ENCODE measurements around the gene PRPF31.
A peak's percentile ranks its signal among the peaks of the same experiment; 100 is the strongest.
"Not testable (repeated sequence)": the region's sequence is repeated elsewhere in the genome, so short reads cannot be mapped to it uniquely, and the experiment has no call there.

The PRPF31 gene

DNA sequence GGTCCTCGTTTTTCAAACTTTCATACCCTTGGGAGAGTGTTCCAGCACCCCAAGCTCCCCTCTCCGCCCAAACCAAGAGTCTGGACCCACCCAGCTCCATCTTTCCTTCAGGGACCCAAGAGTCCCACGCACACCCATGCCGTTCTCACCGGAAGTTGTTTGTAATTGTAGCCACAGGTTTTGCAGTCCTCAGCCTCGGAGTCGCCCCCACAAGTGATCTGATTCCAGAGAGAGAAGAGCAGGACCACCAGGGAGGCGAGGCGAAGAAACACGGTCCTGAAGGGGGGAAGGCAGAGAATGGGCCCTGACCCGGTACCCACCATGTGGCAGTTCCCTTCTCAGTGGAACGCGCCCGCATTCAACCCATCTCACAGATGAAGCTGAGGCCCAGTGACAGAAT lies 47.3 kb downstream of the PRPF31 start:
- DNase-seq (ENCODE audit: low read depth): no peak

GRCh38 chr19:54164369-54165068 lies 49.0 kb downstream of the PRPF31 start:
- DNase-seq (ENCODE audit: low read depth): peak; percentile 31

- no peak for DNase-seq (ENCODE audit: low read depth)
Observed at GRCh38 chr19:54165222-54165621, 49.7 kb downstream of the PRPF31 start.

DNA sequence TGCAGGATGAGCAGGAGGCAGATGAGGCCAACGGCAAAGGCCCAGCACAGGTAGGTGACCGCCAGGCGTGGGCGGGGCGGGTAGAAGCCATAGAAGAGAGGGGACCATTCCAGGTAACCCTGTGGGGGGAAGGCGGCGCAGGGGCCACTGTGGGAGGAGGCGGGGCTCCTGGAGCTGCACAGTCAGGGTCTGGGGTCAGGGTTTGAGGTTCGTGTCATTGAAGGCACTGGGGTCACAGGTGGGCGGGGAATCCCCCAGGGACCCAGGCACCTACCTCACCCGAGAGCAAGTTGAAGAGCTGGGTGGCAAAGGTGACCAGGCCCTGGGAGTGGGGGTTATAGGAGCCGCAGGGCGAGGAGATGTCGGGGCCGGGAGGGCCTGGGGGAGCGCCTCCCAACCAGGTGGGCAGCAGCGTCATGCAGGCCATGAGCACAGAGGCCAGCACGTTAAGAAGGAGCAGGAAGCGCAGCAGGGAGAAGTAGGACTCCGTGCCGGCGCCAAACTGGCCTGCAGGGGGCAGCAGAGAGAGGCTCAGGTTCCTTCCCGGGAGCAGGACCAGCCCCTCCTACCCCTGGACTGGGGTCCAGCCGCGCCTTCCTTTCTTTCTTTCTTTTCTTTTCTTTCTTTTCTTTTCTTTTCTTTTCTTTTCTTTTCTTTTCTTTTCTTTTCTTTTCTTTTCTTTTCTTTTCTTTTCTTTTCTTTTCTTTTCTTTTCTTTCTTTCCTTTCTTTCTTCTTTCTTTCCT lies 52.8 kb downstream of the PRPF31 start:
- DNase-seq (ENCODE audit: low read depth): peak; percentile 75

DNA sequence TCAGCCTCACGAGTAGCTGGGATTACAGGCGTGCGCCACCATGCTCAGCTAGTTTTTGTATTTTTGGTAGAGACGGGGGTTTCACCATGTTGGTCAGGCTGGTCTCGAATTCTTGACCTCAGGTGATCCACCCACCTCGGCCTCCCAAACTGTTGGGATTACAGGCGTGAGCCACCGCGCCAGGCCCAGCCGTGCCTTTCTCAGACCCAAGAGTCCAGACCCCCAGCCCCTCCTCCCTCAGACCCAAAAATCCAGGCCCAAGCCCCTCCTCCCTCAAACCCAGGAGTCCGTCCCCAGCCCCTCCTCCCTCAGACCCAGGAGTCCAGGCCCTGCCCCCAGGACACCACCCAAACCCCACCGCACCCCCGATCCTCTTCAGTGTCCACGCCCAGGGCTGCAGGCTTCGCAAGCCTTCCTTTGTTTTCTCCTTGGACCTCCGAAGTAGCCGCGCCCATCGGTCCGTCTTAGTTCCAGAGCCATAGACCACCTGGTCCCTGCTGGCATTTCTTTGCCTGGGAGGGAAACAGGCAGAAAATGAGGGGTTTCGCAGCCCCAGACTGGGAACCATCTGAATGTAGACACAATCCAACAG lies 53.7 kb downstream of the PRPF31 start:
- no peak for DNase-seq (ENCODE audit: low read depth)

- DNase-seq (ENCODE audit: low read depth): not testable (repeated sequence)
Observed at GRCh38 chr19:54171736-54172431, 56.3 kb downstream of the PRPF31 start.

DNA sequence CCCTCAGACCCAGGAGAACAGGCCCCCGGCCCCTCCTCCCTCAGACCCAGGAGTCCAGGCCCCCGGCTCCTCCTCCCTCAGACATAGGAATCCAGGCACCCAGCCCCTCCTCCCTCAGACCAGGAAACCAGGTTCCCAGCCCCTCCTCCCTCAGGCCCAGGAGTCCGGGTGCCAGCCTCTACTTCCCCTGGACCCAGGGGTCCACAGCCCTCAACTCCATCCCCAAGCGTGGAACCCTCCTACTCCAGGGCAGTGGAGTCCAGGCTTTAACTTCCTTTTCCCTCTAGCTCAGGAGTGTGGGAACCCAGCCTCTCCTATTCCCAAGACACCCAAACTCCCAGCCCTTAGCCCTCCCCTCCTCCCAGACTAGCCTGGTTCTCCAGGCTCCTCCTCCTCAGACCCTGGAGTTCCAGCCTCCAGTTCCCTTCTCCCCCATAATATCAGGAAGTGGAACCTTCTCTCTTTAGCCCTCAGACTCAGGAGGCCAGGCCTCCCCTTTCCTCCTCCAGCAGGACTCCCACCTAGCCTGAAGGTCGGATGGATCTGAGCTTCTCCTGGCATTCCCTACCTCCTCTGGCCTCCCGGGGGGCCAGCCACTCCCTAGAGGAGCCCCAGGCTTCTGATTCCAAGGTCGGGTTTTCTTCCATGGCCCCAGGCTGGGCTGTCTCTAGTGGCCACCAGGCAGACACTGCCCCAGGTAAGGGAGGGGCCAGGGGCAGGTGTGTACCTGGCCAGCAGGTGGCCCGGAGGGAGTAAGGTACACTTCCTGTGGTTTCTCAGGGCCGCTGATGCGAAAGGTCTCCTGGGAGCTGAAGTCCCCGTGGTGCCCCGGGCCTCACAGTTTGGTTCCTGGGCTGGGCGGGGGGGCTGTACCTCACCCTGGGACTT lies 57.2 kb downstream of the PRPF31 start, which contains the start of gene TMC4:
TSS of gene TMC4 (minus strand) at position 690 of the 888 bp plus-strand sequence. CDS start at position 647, 43 bp downstream.
- DNase-seq (ENCODE audit: low read depth): no peak

DNA sequence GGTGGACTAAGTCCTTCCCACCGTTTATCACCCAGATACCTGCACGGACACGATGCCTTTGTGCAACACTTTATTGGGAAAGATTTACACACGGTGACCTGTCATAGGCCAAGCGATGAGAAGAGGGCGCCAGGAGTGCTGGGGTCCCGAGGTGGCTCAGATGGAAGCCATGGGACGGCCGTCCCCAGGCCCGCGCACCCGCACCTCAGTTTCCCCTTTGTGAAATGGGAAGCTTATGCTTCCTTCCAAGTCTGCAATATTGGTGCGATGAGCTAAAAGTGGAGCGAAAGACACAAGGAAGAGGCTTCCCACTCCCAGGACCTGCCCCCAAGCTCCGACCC lies 57.8 kb downstream of the PRPF31 start:
- DNase-seq (ENCODE audit: low read depth): no peak

- no peak for DNase-seq (ENCODE audit: low read depth)
Observed at GRCh38 chr19:54173951-54174834, 58.6 kb downstream of the PRPF31 start.

DNA sequence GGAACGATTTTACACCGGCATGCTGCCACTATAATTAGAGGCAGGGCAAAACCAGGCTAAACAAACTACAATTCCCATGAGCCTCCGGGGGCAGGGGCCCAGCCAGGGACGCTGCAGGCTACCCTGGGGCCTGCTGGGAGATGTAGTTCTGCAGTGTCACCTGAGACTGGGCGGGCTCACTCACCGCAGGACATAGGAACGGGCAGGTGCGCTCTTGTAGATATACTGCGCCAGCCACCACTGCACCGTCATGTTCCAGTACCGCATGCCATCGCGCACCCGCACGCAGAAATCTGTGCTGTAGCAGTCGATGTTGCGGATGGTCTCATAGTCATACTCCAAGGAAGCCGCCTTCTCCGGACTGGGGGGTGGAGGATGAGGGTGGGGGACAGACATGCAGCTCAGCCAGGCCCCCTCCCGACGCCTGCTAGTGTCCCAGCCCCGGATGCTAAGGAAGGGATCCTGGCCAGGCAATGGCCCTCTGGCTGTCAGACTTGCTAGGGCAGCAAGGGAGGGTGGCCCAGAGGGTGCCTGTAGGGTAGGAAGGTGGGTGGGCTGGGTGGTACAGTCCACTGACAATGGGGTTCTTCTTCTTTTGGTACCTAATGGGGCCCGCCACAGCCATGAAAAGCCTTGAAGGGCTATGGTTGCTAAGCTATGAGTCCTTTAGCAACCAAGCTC lies 63.2 kb downstream of the PRPF31 start:
- DNase-seq (ENCODE audit: low read depth): no peak

DNA sequence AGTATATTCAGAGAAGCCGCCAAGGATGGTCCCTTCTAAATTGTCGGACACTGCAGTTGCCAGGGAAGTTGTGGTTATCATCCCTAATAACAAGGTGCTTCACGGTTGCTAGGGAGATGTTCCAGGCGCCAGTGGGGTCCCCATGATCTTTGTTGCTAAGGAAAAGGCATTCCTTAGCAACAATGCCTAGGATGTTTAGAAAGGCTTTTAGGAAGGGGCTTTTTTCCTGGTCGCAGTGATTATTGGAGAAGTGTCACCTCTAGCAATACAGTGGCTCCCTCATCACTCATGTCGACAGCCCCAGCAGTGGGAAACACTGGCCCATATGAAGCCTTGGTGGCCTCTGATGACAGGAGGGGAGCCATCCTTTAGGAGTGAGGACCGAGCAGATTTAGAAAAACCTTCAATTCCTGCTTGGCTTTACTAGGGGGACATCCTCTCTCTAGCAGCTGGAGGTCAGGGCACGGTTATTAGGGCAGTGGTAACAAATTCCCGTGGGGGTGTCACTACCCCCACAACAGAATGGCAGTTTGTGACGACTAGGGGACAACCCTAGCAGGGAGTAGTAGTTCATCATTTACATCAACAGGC lies 63.8 kb downstream of the PRPF31 start:
- DNase-seq (ENCODE audit: low read depth): no peak

GRCh38 chr19:54179921-54180461 lies 64.4 kb downstream of the PRPF31 start:
- DNase-seq (ENCODE audit: low read depth): no peak

- DNase-seq (ENCODE audit: low read depth): no peak
Observed at GRCh38 chr19:54180691-54181091, 65.1 kb downstream of the PRPF31 start.
